Testis (tissue), 2 donors: ENCODE results near the gene IGF2R.

ENCODE experiments used
- POLR2A ChIP-seq: fragments of 450-650 bp; IDR thresholded peaks from one replicate; pipeline ENCODE4 v1.6.1; 2017; ENCODE audit warnings: antibody characterized with exemption, mild to moderate bottlenecking, moderate library complexity
- TF ChIP-seq, protein P1 (sequence below), 3 experiments: fragments of 450-650 bp in 2 of 3; fragments of 200-600 bp in 1 of 3; sonication (generic) in 1 of 3; IDR thresholded peaks; one replicate each; pipeline ENCODE4 v1.5.1; 2016 to 2019; ENCODE audit warnings: antibody characterized with exemption in 3 of 3, mild to moderate bottlenecking in 2 of 3, moderate library complexity in 1 of 3

DNA sequence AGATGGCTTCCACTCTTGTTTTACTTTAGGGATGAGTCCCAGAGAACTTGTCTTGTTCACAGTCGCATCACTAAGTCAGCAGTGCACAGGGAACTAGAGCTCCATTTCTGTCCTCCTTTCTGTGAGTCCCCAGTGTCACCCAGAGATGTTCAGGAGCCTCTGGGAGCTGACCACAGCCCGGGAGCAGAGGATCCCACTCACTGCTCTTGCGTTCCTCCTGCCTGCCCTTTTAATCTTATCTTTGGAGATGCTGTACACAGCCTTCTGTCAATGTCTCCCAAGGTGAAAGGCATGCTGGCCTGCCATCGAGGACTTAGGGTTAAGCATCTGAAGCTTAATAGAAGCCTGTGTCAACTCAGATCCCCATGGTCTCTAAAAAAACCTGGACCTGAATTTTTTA, 71.2 kb downstream of the IGF2R start:
- TF ChIP-seq, protein P1, sequence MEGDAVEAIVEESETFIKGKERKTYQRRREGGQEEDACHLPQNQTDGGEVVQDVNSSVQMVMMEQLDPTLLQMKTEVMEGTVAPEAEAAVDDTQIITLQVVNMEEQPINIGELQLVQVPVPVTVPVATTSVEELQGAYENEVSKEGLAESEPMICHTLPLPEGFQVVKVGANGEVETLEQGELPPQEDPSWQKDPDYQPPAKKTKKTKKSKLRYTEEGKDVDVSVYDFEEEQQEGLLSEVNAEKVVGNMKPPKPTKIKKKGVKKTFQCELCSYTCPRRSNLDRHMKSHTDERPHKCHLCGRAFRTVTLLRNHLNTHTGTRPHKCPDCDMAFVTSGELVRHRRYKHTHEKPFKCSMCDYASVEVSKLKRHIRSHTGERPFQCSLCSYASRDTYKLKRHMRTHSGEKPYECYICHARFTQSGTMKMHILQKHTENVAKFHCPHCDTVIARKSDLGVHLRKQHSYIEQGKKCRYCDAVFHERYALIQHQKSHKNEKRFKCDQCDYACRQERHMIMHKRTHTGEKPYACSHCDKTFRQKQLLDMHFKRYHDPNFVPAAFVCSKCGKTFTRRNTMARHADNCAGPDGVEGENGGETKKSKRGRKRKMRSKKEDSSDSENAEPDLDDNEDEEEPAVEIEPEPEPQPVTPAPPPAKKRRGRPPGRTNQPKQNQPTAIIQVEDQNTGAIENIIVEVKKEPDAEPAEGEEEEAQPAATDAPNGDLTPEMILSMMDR (IDR thresholded peaks at IDR 0.05), result no peak
- TF ChIP-seq POLR2A, result no peak
